ENCODE results near the gene SETD2. TPM values are rescaled to one million over a fixed set of nuclear protein-coding genes. Genes with fewer than 3 reads are reported as not detected.

Gene SETD2
- polyA plus RNA-seq, 1 of the 3 experiments (the other 2 are of a cell fraction): 12.1 TPM

DNA sequence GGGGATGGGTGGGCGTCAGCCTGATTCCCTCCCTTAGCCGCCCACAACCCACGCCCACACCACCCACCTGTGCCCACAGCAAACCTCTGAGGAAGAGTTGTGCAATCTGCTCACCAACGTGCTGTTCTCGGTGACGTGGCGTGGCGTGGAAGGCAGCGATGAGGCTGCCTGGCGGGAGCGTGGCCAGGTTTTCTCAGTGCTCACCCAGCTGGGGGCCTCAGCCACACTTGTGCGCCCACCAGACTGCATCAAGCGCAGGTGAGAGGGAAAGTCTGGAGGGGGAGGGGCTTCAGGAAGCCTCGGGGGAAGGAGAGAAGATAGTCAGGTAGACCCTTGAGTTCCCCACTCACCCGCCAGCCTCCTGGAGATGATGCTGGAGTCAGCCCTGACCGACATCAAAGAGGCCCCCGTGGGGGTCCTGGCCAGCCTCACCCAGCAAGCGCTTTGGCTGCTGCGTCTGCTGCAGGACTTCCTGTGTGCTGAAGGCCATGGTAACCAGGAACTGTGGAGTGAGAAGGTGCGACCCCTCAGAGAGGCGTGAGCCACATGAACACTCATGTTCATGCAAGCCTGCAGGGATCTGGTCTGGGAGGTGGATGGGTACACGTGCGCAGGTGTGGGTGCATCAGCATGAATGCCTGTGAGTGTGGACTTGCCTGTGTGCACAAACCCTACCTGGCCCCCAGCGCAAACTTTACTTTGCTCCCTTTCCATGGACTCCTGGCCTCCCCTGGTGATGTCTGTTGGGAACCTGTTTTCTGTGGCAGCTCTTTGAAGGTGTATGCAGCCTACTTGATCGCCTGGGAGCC lies 162.8 kb downstream of the SETD2 start:
- DNase-seq: peak; percentile 15
- Histone ChIP-seq H2AFZ (ENCODE audit: low read depth) (no peak overlapping the region), H3K9me2 (no peaks in the 10 kb centered on the region), H3K4me2 (no peak overlapping the region), H4K20me1 (ENCODE audit: insufficient read depth) (no peaks in the 10 kb centered on the region), H3K27ac (ENCODE audit: low read depth in 2 of 2, low read length in 1 of 2) (no peak overlapping the region), H3K9ac (no peak overlapping the region), H3K4me3 (ENCODE audit: low read depth in 2 of 2, low read length in 1 of 2) (no peak overlapping the region), H3K9me3 (no peaks in the 10 kb centered on the region), H3K4me1 (ENCODE audit: control insufficient read depth in 1 of 2, insufficient read depth in 2 of 2, low read depth in 1 of 2, low read length in 1 of 2) (peaks cover 0 to 2% of the 10 kb centered on the region in 2 experiments; a peak in 1 of 4 replicates), H3F3A (replicated peaks; ENCODE audit: insufficient read depth) (no peaks in the 10 kb centered on the region), H3K27me3 (ENCODE audit: insufficient read depth) (no peaks in the 10 kb centered on the region), H3K36me3 (replicated peaks in 1 of 2; ENCODE audit: control insufficient read depth in 1 of 2, insufficient read depth in 2 of 2, low read length in 1 of 2) (peaks cover 0 to 9% of the 10 kb centered on the region in 2 experiments), H3K79me2 (ENCODE audit: insufficient read depth) (no peaks in the 10 kb centered on the region)
- TF ChIP-seq EZH2phosphoT487 (IDR thresholded peaks at IDR 0.05; ENCODE audit: borderline replicate concordance, low read depth) (no peak), MEF2A (IDR thresholded peaks at IDR 0.05; ENCODE audit: borderline replicate concordance, low read depth) (no peak), TCF12 (IDR thresholded peaks at IDR 0.05) (no peak), TEAD4 (IDR thresholded peaks at IDR 0.05; ENCODE audit: borderline replicate concordance, insufficient read depth) (no peak), NRF1 (IDR thresholded peaks at IDR 0.05; ENCODE audit: low read depth, low read length) (no peak), USF2 (IDR thresholded peaks at IDR 0.05; ENCODE audit: borderline replicate concordance, low read depth, low read length) (no peak), FOXJ3 (CRISPR knock-in tag; IDR thresholded peaks at IDR 0.05) (no peak), FOXM1 (IDR thresholded peaks at IDR 0.05; ENCODE audit: low read depth) (no peak), POLR2AphosphoS5 (IDR thresholded peaks at IDR 0.05; ENCODE audit: low read depth, low read length) (no peak)
- CTCF ChIA-PET: interaction anchor here (1.0 kb wide), 1 partner anchor 78 kb away, joined by 7 read pairs; no protein-coding TSS in a partner anchor
- 91% methylated on average over 18 of the region's 25 CpGs for WGBS (ENCODE audit: low lambda C conversion rate)
- POLR2A ChIA-PET: interaction anchor here (0.6 kb wide), 1 partner anchor 81 kb away, joined by 3 read pairs; no protein-coding TSS in a partner anchor

- ChIA-PET CTCF (interaction anchor here (0.7 to 4.8 kb wide), 5 partner anchors 20 to 283 kb away, joined by 3 to 44 read pairs (median 12); partner anchors contain the start of gene NBEAL2), POLR2A (interaction anchor here (0.6 kb wide), 1 partner anchor 80 kb away, joined by 3 read pairs; no protein-coding TSS in a partner anchor)
- H3K36me3 ChIP-seq (replicated peaks in 1 of 2; ENCODE audit: control insufficient read depth in 1 of 2, insufficient read depth in 2 of 2, low read length in 1 of 2): peaks cover 0 to 7% of the 10 kb centered on the region in 2 experiments
- no peaks in the 10 kb centered on the region for H3K9me2 ChIP-seq
- H3K9ac ChIP-seq: no peak overlapping the region
- H3F3A ChIP-seq (replicated peaks; ENCODE audit: insufficient read depth): no peaks in the 10 kb centered on the region
- no peaks in the 10 kb centered on the region for H3K79me2 ChIP-seq (ENCODE audit: insufficient read depth)
- H3K4me2 ChIP-seq: no peak overlapping the region
- no peak overlapping the region for H2AFZ ChIP-seq (ENCODE audit: low read depth)
- H3K4me1 ChIP-seq (ENCODE audit: control insufficient read depth in 1 of 2, insufficient read depth in 2 of 2, low read depth in 1 of 2, low read length in 1 of 2): peaks cover 0 to 2% of the 10 kb centered on the region in 2 experiments; a peak in 1 of 4 replicates
- H3K27ac ChIP-seq (ENCODE audit: low read depth in 2 of 2, low read length in 1 of 2): no peak overlapping the region
- no peaks in the 10 kb centered on the region for H4K20me1 ChIP-seq (ENCODE audit: insufficient read depth)
- H3K9me3 ChIP-seq: no peaks in the 10 kb centered on the region
- H3K27me3 ChIP-seq (ENCODE audit: insufficient read depth): no peaks in the 10 kb centered on the region
- DNase-seq: peak; percentile 13
- H3K4me3 ChIP-seq (ENCODE audit: low read depth in 2 of 2, low read length in 1 of 2): no peak overlapping the region
- no peak for TF ChIP-seq YY1 (IDR thresholded peaks at IDR 0.05; ENCODE audit: low read depth)
- TF ChIP-seq FOSL2 (IDR thresholded peaks at IDR 0.05; ENCODE audit: borderline replicate concordance, low read depth): peak; percentile 27; the same call in 1 of the 2 replicates
- 97% methylated on average over 10 of the region's 10 CpGs for WGBS (ENCODE audit: low lambda C conversion rate)
Observed at GRCh38 chr3:47000198-47000815, 163.6 kb downstream of the SETD2 start.
